Caco-2 (cell line): Measurements from ENCODE around the gene BCL7B. TPM values are rescaled to one million over a fixed set of nuclear protein-coding genes. Genes with fewer than 3 reads are reported as not detected.

Source experiments
- BruUV-seq: library from RNA; stranded (reverse); fragments of 400-500 nt; replicated peaks from 2 replicates; lab custom pipeline; 2021; lab: Mats Ljungman, UMichigan
- CTCF ChIA-PET: fragments of 300-600 bp; sonication (Branson Sonifier 250); formaldehyde crosslinking; loops from one replicate; lab custom pipeline; 2022; ENCODE audit warnings: antibody characterized with exemption; lab: Charles Lee
- POLR2A ChIA-PET: fragments of 300-600 bp; sonication (Branson Sonifier 250); formaldehyde crosslinking; loops from one replicate; lab custom pipeline; 2022; ENCODE audit warnings: antibody characterized with exemption; lab: Charles Lee
- DNase-seq, 2 experiments: peaks; one replicate each; pipeline versions ENCODE4 v3.0.0 to v3.0.0-alpha.2; 2020 to 2022
- H3K27me3 ChIP-seq: replicated peaks from 2 replicates; pipeline ENCODE4 v1.6.0; 2011; ENCODE audit warnings: low read length; ENCODE audit not compliant: control insufficient read depth, insufficient read depth
- H3K36me3 ChIP-seq: 2 replicates; pipeline ENCODE4 v1.5.1; 2011; ENCODE audit warnings: low read length; ENCODE audit not compliant: control insufficient read depth, insufficient read depth
- H3K4me1 ChIP-seq: fragments of 250-450 bp; sonication (Bioruptor Pico); 2 replicates; pipeline ENCODE4 v1.5.1; 2020; ENCODE audit warnings: mild to moderate bottlenecking
- H3K4me3 ChIP-seq: 2 replicates; pipeline ENCODE4 v1.5.1; 2011; ENCODE audit warnings: low read depth, mild to moderate bottlenecking, control low read depth, low read length
- H3K9me3 ChIP-seq: fragments of 250-450 bp; sonication (Bioruptor Pico); 2 replicates; pipeline ENCODE4 v1.5.1; 2020; ENCODE audit warnings: mild to moderate bottlenecking, moderate library complexity
- H3K27ac Mint-ChIP-seq: one replicate; pipeline ENCODE4 v1.8.0; 2022; ENCODE audit warnings: mixed read lengths; ENCODE audit not compliant: unreplicated experiment
- H3K27me3 Mint-ChIP-seq: one replicate; pipeline ENCODE4 v1.8.0; 2022; ENCODE audit warnings: mixed read lengths; ENCODE audit not compliant: insufficient read depth, unreplicated experiment
- H3K36me3 Mint-ChIP-seq: one replicate; pipeline ENCODE4 v1.8.0; 2022; ENCODE audit warnings: mild to moderate bottlenecking, mixed read lengths; ENCODE audit not compliant: insufficient read depth, unreplicated experiment
- H3K4me1 Mint-ChIP-seq: one replicate; pipeline ENCODE4 v1.8.0; 2022; ENCODE audit warnings: low read depth, mixed read lengths; ENCODE audit not compliant: unreplicated experiment
- H3K4me3 Mint-ChIP-seq: one replicate; pipeline ENCODE4 v1.8.0; 2022; ENCODE audit warnings: mild to moderate bottlenecking, moderate library complexity, mixed read lengths; ENCODE audit not compliant: unreplicated experiment
- H3K9me3 Mint-ChIP-seq: one replicate; pipeline ENCODE4 v1.8.0; 2022; ENCODE audit warnings: mixed read lengths; ENCODE audit not compliant: unreplicated experiment
- intact Hi-C: fragments of 100-400 bp; cut with micrococcal nuclease; formaldehyde crosslinking; loops from one replicate; pipeline ENCODE4 v1.10.0; 2022; ENCODE audit not compliant: unreplicated experiment
- total RNA-seq: library from RNA; stranded (reverse); gene quantifications from 2 replicates; pipeline ENCODE4 v1.2.3, GENCODE V29; 2022
- TF ChIP-seq, protein P1 (sequence below), 2 experiments: fragments of 200-600 bp in 1 of 2; IDR thresholded peaks; 1 replicate in 1 of 2; 2 replicates in 1 of 2; pipeline versions ENCODE4 v1.5.1 to v1.8.0; 2011 to 2022; ENCODE audit warnings: antibody characterized with exemption in 1 of 2, control low read depth in 1 of 2, inconsistent platforms in 1 of 2, low read depth in 1 of 2, low read length in 1 of 2, mild to moderate bottlenecking in 1 of 2, moderate library complexity in 1 of 2; ENCODE audit not compliant: insufficient read depth in 1 of 2, severe bottlenecking in 1 of 2, unreplicated experiment in 1 of 2

The BCL7B gene
- total RNA-seq, 1 experiment from 2014 or later, result 74.6 TPM

DNA sequence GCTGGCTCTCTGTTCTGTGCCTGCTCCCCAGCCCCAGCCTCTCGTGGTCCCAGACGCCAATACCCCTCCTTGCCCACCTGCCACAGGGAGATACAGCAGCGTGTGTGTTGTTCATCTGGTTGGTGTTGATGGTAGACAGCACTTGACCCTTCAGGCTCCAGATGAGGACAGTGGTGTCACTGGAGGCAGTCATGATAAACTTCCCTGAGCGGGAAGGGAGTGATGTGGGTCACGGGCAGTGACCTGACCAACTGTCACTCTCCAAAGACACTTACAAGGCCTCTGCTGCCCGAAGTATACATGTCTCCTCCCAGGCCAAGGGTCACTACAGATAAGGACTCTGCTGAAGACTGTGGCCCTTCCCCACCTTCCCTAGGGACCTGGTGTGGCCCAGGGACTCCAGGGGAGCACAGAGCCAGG lies 15.3 kb upstream of the BCL7B start:
- no peaks in the 10 kb centered on the region for H3K9me3 ChIP-seq
- TF ChIP-seq, protein P1, sequence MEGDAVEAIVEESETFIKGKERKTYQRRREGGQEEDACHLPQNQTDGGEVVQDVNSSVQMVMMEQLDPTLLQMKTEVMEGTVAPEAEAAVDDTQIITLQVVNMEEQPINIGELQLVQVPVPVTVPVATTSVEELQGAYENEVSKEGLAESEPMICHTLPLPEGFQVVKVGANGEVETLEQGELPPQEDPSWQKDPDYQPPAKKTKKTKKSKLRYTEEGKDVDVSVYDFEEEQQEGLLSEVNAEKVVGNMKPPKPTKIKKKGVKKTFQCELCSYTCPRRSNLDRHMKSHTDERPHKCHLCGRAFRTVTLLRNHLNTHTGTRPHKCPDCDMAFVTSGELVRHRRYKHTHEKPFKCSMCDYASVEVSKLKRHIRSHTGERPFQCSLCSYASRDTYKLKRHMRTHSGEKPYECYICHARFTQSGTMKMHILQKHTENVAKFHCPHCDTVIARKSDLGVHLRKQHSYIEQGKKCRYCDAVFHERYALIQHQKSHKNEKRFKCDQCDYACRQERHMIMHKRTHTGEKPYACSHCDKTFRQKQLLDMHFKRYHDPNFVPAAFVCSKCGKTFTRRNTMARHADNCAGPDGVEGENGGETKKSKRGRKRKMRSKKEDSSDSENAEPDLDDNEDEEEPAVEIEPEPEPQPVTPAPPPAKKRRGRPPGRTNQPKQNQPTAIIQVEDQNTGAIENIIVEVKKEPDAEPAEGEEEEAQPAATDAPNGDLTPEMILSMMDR (IDR thresholded peaks at IDR 0.05; ENCODE audit: insufficient read depth in 1 of 2, low read depth in 1 of 2, low read length in 1 of 2, severe bottlenecking in 1 of 2, unreplicated experiment in 1 of 2), result no peak
- POLR2A ChIA-PET, result no interaction called here
- intact Hi-C loops, result no loop called here
- H3K4me1 ChIP-seq, result peaks cover 17% of the 10 kb centered on the region
- H3K36me3 ChIP-seq, result peaks cover 14% of the 10 kb centered on the region
- H3K4me3 ChIP-seq, result no peak overlapping the region
- Mint-ChIP-seq H3K27me3 (no peaks in the 10 kb centered on the region), H3K9me3 (no peaks in the 10 kb centered on the region), H3K27ac (no peak overlapping the region), H3K36me3 (peaks cover 61% of the 10 kb centered on the region), H3K4me3 (no peak overlapping the region), H3K4me1 (no peaks in the 10 kb centered on the region)
- CTCF ChIA-PET, result interaction anchor here (0.6 kb wide), 1 partner anchor 102 kb away, joined by 3 read pairs; no protein-coding TSS in a partner anchor
- DNase-seq, result no peak
- BruUV-seq, result no TSS peak
- H3K27me3 ChIP-seq, result no peaks in the 10 kb centered on the region

DNA sequence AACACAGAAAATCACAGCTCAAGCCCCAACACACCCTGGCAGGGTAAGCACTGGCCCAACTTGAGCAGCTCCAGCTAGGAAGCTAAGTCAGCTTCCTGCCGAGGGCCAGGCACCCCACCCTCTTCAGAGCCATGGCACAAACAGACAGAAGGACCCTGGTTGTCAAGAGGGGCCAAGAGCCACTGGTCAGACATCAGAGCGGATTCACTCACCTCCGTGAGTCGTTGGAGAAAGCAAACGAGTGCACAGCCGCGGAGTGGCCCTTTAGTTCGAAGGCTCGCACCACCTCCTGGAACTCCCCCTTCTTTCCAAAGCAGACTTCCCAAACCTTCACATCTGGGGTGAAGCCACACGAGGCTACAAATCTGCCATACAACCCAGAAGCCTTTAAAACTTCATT lies 13.5 kb upstream of the BCL7B start:
- Mint-ChIP-seq H3K9me3 (no peaks in the 10 kb centered on the region), H3K27ac (no peak overlapping the region), H3K36me3 (peaks cover 47% of the 10 kb centered on the region), H3K4me1 (no peaks in the 10 kb centered on the region), H3K27me3 (no peaks in the 10 kb centered on the region), H3K4me3 (no peak overlapping the region)
- DNase-seq, result no peak
- Histone ChIP-seq H3K4me1 (peaks cover 13% of the 10 kb centered on the region), H3K36me3 (peaks cover 14% of the 10 kb centered on the region), H3K9me3 (no peaks in the 10 kb centered on the region), H3K4me3 (no peak overlapping the region), H3K27me3 (no peaks in the 10 kb centered on the region)
- ChIA-PET POLR2A (no interaction called here), CTCF (no interaction called here)
- BruUV-seq, result no TSS peak
- TF ChIP-seq, protein P1 (IDR thresholded peaks at IDR 0.05; ENCODE audit: insufficient read depth in 1 of 2, low read depth in 1 of 2, low read length in 1 of 2, severe bottlenecking in 1 of 2, unreplicated experiment in 1 of 2), result no peak
- intact Hi-C loops, result no loop called here

DNA sequence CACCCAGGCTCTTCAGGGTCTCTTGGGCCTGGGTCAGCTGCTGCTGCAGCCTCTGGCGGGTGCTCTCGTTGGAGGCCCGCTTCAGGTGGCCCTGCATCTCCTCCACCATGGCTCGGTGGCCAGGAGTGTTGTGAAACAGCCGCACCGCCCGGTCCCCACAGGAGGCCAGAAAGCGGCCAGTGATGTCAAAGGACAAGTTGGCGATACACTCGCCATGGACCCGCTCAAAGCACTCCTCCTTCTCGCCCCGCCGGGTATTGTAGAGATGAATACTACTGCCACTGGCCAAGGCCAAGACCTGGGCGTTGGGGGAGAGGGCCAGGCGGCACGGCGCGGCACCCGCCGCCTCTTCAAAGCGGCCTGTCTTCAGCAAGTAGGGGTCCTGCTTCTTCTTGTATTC lies 13.0 kb upstream of the BCL7B start:
- Histone ChIP-seq H3K36me3 (peaks cover 14% of the 10 kb centered on the region), H3K4me1 (peaks cover 13% of the 10 kb centered on the region), H3K4me3 (no peak overlapping the region), H3K27me3 (no peaks in the 10 kb centered on the region), H3K9me3 (no peaks in the 10 kb centered on the region)
- CTCF ChIA-PET, result no interaction called here
- DNase-seq, result no peak
- H3K27ac Mint-ChIP-seq, result no peak overlapping the region
- POLR2A ChIA-PET, result no interaction called here
- H3K4me1 Mint-ChIP-seq, result no peaks in the 10 kb centered on the region
- no peak overlapping the region for H3K4me3 Mint-ChIP-seq
- TF ChIP-seq, protein P1 (IDR thresholded peaks at IDR 0.05; ENCODE audit: insufficient read depth in 1 of 2, low read depth in 1 of 2, low read length in 1 of 2, severe bottlenecking in 1 of 2, unreplicated experiment in 1 of 2), result no peak
- H3K36me3 Mint-ChIP-seq, result peaks cover 47% of the 10 kb centered on the region
- no peaks in the 10 kb centered on the region for H3K9me3 Mint-ChIP-seq
- H3K27me3 Mint-ChIP-seq, result no peaks in the 10 kb centered on the region
- intact Hi-C loops, result no loop called here
- no TSS peak for BruUV-seq
